Esophagus squamous epithelium (tissue), 5 donors: ENCODE results near the gene SVOPL. TPM values are rescaled to one million over a fixed set of nuclear protein-coding genes. Genes with fewer than 3 reads are reported as not detected.

Source experiments
- DNase-seq: peaks from one replicate; lab custom pipeline; 2025; lab: John Stamatoyannopoulos, UW
- H3K27ac ChIP-seq, 4 donors: fragments of 200-600 bp; sonication (generic); one replicate each; pipeline ENCODE4 v1.5.1; 2016 to 2019; ENCODE audit warnings: mild to moderate bottlenecking in 1 of 4
- H3K27me3 ChIP-seq, 4 donors: fragments of 200-600 bp; sonication (generic); 1 replicate in 3 of 4; 2 replicates in 1 of 4; pipeline versions ENCODE4 v1.5.1 to v1.6.0; 2017 to 2021; ENCODE audit warnings: antibody characterized with exemption in 1 of 4
- H3K36me3 ChIP-seq, 3 donors: fragments of 200-600 bp; sonication (generic); one replicate each; pipeline ENCODE4 v1.5.1; 2016 to 2019
- H3K4me1 ChIP-seq, 3 donors: fragments of 200-600 bp; sonication (generic); one replicate each; pipeline ENCODE4 v1.5.1; 2017 to 2019
- H3K4me3 ChIP-seq, 4 donors: fragments of 200-600 bp; sonication (generic); 1 replicate in 3 of 4; 2 replicates in 1 of 4; pipeline ENCODE4 v1.5.1; 2016 to 2019; ENCODE audit warnings: mild to moderate bottlenecking in 2 of 4, moderate library complexity in 1 of 4
- H3K9me3 ChIP-seq, 3 donors: fragments of 200-600 bp; sonication (generic); one replicate each; pipeline ENCODE4 v1.5.1; 2016 to 2019
- CTCF ChIP-seq, 6 experiments: fragments of 450-650 bp in 4 of 6; fragments of 200-600 bp in 2 of 6; sonication (generic) in 2 of 6; IDR thresholded peaks; one replicate each; pipeline ENCODE4 v1.5.1; 2016 to 2019; ENCODE audit warnings: antibody characterized with exemption in 6 of 6, mild to moderate bottlenecking in 4 of 6, moderate library complexity in 4 of 6
- POLR2A ChIP-seq, 4 donors: fragments of 450-650 bp; IDR thresholded peaks; one replicate each; pipeline ENCODE4 v1.6.1; 2017; ENCODE audit warnings: antibody characterized with exemption in 4 of 4, mild to moderate bottlenecking in 4 of 4, moderate library complexity in 3 of 4
- WGBS, 2 donors: methylation state at CpG; one replicate each; pipeline ENCODE4 v1.1.5; 2018; 5-methylcytosine and 5-hydroxymethylcytosine counted together
- intact Hi-C: fragments of 100-400 bp; cut with DNase I; formaldehyde crosslinking; loops from one replicate; pipeline ENCODE4 v1.15.0; 2022
- total RNA-seq, 4 donors: library from RNA; depleted of rRNA; stranded (reverse); fragments of >200 nt; gene quantifications; one replicate each; pipeline ENCODE4 v1.1.0, GENCODE V29; 2016
- donor health status: DM: yes; HTN: yes; CAD: no.

SVOPL gene
- total RNA-seq, 4 donors from 2014 or later, result 0.18 TPM; not detected in 3

DNA sequence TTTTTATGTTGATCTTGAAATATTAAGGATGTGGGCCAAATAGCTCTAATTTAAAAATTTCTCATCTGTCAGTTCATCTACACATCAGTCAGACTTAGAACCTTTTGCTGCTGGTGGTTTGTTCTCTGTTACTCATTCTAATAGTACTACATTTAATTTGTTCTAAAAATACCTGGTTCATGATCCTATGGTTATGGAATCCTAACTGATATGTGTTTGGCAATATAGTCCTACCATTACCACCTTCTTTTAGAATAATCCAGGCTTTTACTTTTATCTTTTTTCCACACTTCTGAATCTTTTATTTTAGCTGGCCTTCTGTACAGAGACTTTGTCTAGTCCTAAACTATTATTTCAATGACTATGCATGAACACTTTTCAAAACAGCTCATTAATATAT lies 116.9 kb downstream of the SVOPL start:
- intact Hi-C loops, result no loop called here
- Histone ChIP-seq H3K36me3 (peaks cover 0 to 84% (median 5%) of the 10 kb centered on the region in 3 donors), H3K27ac (no peak overlapping the region), H3K9me3 (no peaks in the 10 kb centered on the region), H3K27me3 (no peaks in the 10 kb centered on the region), H3K4me3 (no peak overlapping the region), H3K4me1 (no peaks in the 10 kb centered on the region)
- DNase-seq, result no peak
- no peak for TF ChIP-seq POLR2A (IDR thresholded peaks at IDR 0.05)
- no peak for TF ChIP-seq CTCF (IDR thresholded peaks at IDR 0.05)

DNA sequence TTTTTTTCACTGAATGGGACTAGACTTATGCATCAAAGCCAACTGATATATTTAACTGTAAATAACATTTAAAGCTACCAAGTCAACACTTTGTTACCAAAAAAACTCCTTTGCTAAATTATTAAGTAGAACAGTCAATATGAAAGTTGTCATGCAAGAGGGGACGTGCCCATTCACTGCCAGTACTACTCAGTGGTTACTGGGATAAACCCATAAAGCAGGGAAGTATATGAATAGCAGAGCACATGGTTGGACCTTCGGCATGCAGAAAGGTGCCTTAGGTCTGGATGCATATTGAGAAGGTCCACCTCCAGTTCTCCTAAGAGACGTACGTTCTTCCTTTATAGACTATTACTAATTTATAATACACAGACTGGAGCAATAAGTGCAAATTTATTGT lies 120.1 kb downstream of the SVOPL start:
- H3K27ac ChIP-seq, result no peak overlapping the region
- 89 to 94% methylated on average over 4 of the region's 4 CpGs for WGBS, 2 donors
- no peak for DNase-seq
- no peaks in the 10 kb centered on the region for H3K9me3 ChIP-seq
- peaks cover 0 to 100% (median 5%) of the 10 kb centered on the region in 3 donors for H3K36me3 ChIP-seq
- TF ChIP-seq CTCF (IDR thresholded peaks at IDR 0.05) (no peak), POLR2A (IDR thresholded peaks at IDR 0.05) (no peak)
- H3K4me1 ChIP-seq, result no peaks in the 10 kb centered on the region
- no peaks in the 10 kb centered on the region for H3K27me3 ChIP-seq
- H3K4me3 ChIP-seq, result no peak overlapping the region
- intact Hi-C loops, result no loop called here

GRCh38 chr7:138579671-138580070 lies 121.5 kb downstream of the SVOPL start:
- WGBS, 2 donors, result 98 to 100% methylated on average over 3 of the region's 3 CpGs
- H3K27ac ChIP-seq, result no peak overlapping the region
- DNase-seq, result no peak
- TF ChIP-seq CTCF (IDR thresholded peaks at IDR 0.05), result no peak
- no peak for TF ChIP-seq POLR2A (IDR thresholded peaks at IDR 0.05)
- H3K4me1 ChIP-seq, result no peaks in the 10 kb centered on the region
- no peaks in the 10 kb centered on the region for H3K9me3 ChIP-seq
- intact Hi-C loops, result no loop called here
- no peak overlapping the region for H3K4me3 ChIP-seq
- H3K36me3 ChIP-seq, result peaks cover 0 to 96% (median 5%) of the 10 kb centered on the region in 3 donors
- H3K27me3 ChIP-seq, result no peaks in the 10 kb centered on the region

- H3K4me1 ChIP-seq, result no peaks in the 10 kb centered on the region
- intact Hi-C loops, result no loop called here
- H3K9me3 ChIP-seq, result no peaks in the 10 kb centered on the region
- H3K27me3 ChIP-seq, result no peaks in the 10 kb centered on the region
- TF ChIP-seq CTCF (IDR thresholded peaks at IDR 0.05) (no peak), POLR2A (IDR thresholded peaks at IDR 0.05) (no peak)
- WGBS, 2 donors, result 63 to 67% methylated on average over 1 of the region's 1 CpG
- H3K27ac ChIP-seq, result no peak overlapping the region
- peaks cover 0 to 96% (median 5%) of the 10 kb centered on the region in 3 donors for H3K36me3 ChIP-seq
- no peak for DNase-seq
- H3K4me3 ChIP-seq, result no peak overlapping the region
Observed at GRCh38 chr7:138579136-138579535, 122.0 kb downstream of the SVOPL start.

GRCh38 chr7:138575897-138576428 lies 125.2 kb downstream of the SVOPL start:
- no peak overlapping the region for H3K4me3 ChIP-seq
- intact Hi-C loops, result no loop called here

More at GRCh38 chr7:138575897-138576428, 125.2 kb downstream of the SVOPL start:
- no peak for DNase-seq
- TF ChIP-seq POLR2A (IDR thresholded peaks at IDR 0.05) (no peak), CTCF (IDR thresholded peaks at IDR 0.05) (no peak)
- H3K36me3 ChIP-seq, result peaks cover 0 to 90% (median 5%) of the 10 kb centered on the region in 3 donors
- H3K4me1 ChIP-seq, result no peaks in the 10 kb centered on the region
- no peaks in the 10 kb centered on the region for H3K27me3 ChIP-seq
- no peaks in the 10 kb centered on the region for H3K9me3 ChIP-seq
- 90 to 92% methylated on average over 5 of the region's 5 CpGs for WGBS, 2 donors
- H3K27ac ChIP-seq, result no peak overlapping the region
